ENCODE results near the gene HOXC10.

HOXC10 gene

DNA sequence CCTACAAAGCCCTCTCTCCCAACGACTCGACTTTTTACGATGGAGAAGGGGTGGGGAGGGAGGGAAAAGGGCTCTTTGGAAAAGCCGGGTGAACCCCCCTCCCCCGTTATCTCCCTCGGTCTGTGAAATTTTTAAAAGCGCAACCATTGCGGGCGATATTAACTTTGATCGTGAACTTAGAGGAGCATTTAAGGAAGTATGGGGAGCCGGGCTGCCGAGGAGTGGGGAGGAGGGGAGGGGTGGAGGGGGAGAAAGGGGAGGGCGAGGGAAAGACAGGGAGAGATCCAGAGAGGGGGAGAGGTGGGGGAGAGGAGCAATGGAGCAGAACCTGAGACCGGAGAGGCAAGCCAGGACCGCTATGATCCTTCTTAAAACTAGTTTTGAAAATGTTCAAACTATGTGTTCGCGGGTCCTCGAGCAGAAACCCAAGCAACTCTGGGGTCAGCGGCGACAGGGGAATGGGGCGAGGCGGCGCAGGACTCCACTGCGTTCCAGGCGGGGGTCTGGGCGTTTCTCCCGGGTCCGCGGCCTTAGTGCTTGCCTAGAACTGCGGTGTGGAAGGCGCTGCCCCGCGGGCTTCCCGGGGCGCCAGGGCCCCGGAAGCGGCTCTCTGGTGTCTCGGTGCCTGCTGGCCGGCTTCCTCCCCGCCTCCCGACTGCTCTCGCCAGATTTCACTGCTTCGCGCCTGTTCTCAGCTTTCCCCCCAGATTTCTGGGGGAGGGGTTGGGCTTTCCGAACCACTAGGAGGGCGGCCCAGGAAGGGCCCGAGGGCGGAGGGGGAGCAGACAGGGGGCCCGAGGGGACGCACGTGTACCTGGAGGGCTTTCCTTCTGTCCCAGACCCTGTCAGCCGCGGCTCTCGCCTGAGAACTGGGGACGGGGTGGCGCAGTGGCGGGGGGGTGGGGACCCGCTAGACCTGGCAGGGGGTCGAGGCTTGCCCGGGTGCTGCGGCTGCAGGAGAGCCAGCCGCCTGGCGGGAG, 10.6 kb upstream of the HOXC10 start, which contains the start of gene HOTAIR:
HOTAIR (minus strand) TSS at position 871 of the 980 bp plus-strand sequence.
- peaks cover 35% of the 10 kb centered on the region for H3K4me1 Mint-ChIP-seq
- peak within 1 kb of the TSS in 2 of 3 experiments; percentile 88 to 100 for H3K27ac Mint-ChIP-seq
- no peaks in the 10 kb centered on the region for H3K36me3 Mint-ChIP-seq (ENCODE audit: low read depth)
- H3K9me3 Mint-ChIP-seq: no peaks in the 10 kb centered on the region
- peaks cover 100% of the 10 kb centered on the region for H3K27me3 Mint-ChIP-seq (ENCODE audit: low read depth)
- H3K4me3 Mint-ChIP-seq: peak within 1 kb of the TSS; percentile 80 to 87 (median 86)
- TF ChIP-seq, protein P1, sequence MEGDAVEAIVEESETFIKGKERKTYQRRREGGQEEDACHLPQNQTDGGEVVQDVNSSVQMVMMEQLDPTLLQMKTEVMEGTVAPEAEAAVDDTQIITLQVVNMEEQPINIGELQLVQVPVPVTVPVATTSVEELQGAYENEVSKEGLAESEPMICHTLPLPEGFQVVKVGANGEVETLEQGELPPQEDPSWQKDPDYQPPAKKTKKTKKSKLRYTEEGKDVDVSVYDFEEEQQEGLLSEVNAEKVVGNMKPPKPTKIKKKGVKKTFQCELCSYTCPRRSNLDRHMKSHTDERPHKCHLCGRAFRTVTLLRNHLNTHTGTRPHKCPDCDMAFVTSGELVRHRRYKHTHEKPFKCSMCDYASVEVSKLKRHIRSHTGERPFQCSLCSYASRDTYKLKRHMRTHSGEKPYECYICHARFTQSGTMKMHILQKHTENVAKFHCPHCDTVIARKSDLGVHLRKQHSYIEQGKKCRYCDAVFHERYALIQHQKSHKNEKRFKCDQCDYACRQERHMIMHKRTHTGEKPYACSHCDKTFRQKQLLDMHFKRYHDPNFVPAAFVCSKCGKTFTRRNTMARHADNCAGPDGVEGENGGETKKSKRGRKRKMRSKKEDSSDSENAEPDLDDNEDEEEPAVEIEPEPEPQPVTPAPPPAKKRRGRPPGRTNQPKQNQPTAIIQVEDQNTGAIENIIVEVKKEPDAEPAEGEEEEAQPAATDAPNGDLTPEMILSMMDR (IDR thresholded peaks at IDR 0.05; ENCODE audit: unreplicated experiment in 3 of 3): no peak

DNA sequence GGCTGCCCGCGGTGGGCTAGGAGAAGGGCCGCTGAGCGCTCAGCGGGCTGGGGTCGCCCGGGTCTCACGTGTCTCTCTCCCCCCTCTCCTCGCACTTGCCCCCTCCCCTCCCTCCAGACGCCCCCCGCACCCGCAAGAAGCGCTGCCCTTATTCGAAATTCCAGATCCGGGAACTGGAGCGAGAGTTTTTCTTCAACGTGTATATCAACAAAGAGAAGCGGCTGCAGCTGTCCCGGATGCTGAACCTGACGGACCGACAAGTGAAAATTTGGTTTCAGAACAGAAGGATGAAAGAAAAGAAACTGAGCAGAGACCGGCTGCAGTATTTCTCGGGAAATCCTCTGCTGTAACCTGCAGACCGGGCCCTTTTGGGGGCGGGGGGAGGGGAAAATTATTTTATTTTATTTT, 9.9 kb upstream of the HOXC10 start:
- peaks cover 100% of the 10 kb centered on the region for H3K27me3 Mint-ChIP-seq (ENCODE audit: low read depth)
- H3K4me1 Mint-ChIP-seq: peaks cover 35% of the 10 kb centered on the region
- peak overlapping the region in 2 of 3 experiments; percentile 88 to 100 for H3K27ac Mint-ChIP-seq
- peak overlapping the region; percentile 80 to 87 (median 86) for H3K4me3 Mint-ChIP-seq
- H3K36me3 Mint-ChIP-seq (ENCODE audit: low read depth): no peaks in the 10 kb centered on the region
- TF ChIP-seq, protein P1 (IDR thresholded peaks at IDR 0.05; ENCODE audit: unreplicated experiment in 3 of 3): no peak
- H3K9me3 Mint-ChIP-seq: no peaks in the 10 kb centered on the region

DNA sequence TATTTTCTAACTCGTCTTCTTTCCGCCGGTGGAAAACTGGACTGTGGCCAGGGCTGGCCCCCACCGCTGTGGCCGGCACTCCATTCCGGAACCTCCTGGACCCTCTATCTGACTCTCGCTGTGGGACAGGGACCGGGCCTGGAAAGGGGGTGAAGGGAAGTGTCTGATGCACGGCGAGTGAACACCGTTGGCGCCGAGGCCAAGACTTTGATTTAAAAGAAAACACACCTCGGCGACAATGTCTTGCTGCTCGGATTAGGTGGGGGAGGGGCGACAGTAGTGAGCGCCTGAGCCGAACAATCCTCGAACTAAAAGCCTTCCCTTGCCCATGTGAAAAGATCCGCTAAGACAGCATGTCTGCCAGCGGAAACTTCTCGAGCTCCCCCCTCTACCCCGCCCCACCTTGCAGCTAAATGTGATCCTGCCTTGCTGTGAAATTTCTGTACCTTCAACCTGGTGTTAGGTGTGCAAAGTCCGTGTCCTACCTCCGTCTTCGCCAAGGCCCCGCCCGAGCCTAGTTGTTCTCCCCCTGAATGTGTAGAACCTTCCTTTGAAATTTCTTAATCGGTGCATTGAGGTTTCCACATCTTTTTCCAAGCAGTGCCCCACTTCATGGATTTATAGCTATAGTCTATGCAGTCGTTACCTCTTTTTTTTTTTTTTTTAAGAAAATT, 9.3 kb upstream of the HOXC10 start:
- no peaks in the 10 kb centered on the region for H3K9me3 Mint-ChIP-seq
- TF ChIP-seq, protein P1 (IDR thresholded peaks at IDR 0.05; ENCODE audit: unreplicated experiment in 3 of 3): no peak
- peak overlapping the region in 2 of 3 experiments; percentile 88 to 100 for H3K27ac Mint-ChIP-seq
- peak overlapping the region; percentile 80 to 87 (median 86) for H3K4me3 Mint-ChIP-seq
- H3K4me1 Mint-ChIP-seq: peaks cover 35% of the 10 kb centered on the region
- peaks cover 100% of the 10 kb centered on the region for H3K27me3 Mint-ChIP-seq (ENCODE audit: low read depth)
- H3K36me3 Mint-ChIP-seq (ENCODE audit: low read depth): no peaks in the 10 kb centered on the region

DNA sequence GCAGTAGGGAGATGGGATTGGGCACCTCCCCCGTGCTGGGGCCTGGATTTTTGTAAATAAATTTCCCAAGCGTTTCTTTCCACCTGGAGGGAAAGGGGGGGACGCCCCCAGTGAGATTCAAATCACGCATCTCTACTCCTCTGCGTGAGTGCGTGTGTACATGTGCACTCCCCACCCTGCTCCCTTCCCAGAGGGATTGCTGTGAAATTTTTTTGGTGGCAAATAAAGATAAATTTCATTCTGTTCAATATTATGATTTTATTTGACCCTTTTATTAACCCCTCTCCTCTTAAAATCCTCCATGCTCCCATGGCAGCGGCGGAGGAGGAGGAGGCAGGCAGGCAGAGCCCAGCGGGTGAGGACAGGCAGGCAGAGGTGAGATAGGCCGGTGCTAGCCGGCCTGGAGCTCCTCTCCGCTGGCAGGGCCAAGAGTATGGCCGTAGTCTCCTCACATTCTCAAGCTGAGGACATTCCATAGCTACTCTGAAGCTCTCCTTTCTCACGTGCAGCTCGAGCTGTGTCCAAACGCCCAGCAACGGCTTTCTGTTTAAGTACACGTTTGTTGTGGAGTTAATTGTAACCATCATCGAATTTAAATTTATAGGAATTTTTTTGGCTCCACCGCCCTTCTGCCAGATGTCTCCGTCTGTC, 8.6 kb upstream of the HOXC10 start:
- H3K27me3 Mint-ChIP-seq (ENCODE audit: low read depth): peaks cover 100% of the 10 kb centered on the region
- H3K9me3 Mint-ChIP-seq: no peaks in the 10 kb centered on the region
- TF ChIP-seq, protein P1 (IDR thresholded peaks at IDR 0.05; ENCODE audit: unreplicated experiment in 3 of 3): no peak
- no peaks in the 10 kb centered on the region for H3K36me3 Mint-ChIP-seq (ENCODE audit: low read depth)
- H3K27ac Mint-ChIP-seq: peak overlapping the region in 2 of 3 experiments; percentile 67 to 100
- H3K4me1 Mint-ChIP-seq: peaks cover 35% of the 10 kb centered on the region
- H3K4me3 Mint-ChIP-seq: peak overlapping the region; percentile 39 to 86 (median 55)

DNA sequence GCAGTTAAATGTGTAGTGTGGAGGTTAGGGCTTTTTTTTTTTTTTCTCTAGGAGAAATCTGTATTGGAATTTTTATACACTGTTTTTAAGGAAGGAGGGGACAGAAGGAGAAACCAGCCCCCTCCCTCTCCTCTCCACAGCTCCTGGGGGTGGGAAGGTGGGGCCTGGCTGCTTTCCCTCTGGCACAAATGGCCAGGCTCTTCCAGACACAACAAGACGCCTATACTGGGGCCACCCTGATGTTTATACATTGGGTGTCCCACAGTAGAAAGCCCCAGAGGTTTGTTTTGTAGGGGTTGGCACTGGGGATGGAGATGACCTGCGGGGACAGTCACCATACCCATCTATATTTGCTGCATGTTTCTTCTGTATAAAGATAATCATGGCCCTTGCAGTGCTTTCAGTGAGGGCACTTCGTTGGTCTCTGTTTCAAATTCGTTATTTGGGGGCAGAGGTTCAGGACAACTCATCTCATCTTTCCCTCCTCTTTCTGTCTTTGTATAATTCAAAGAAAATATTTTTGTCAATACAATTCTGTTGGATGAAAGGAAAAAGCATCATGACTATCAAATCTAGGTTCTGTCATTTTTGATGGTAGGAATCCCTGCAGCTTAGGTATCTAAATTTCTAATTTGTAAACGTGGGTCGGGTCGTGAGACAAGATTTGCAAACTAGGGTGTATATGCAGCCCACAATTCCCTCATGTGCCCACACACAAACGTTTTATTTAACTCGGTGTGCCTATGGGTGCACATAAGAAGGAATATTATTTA, 7.9 kb upstream of the HOXC10 start:
- peak overlapping the region; percentile 39 to 86 (median 55) for H3K4me3 Mint-ChIP-seq
- H3K9me3 Mint-ChIP-seq: no peaks in the 10 kb centered on the region
- TF ChIP-seq, protein P1 (IDR thresholded peaks at IDR 0.05; ENCODE audit: unreplicated experiment in 3 of 3): no peak
- no peaks in the 10 kb centered on the region for H3K36me3 Mint-ChIP-seq (ENCODE audit: low read depth)
- peak overlapping the region in 2 of 3 experiments; percentile 67 to 100 for H3K27ac Mint-ChIP-seq
- peaks cover 100% of the 10 kb centered on the region for H3K27me3 Mint-ChIP-seq (ENCODE audit: low read depth)
- H3K4me1 Mint-ChIP-seq: peaks cover 35% of the 10 kb centered on the region

All from nephron (organoid).